SU-DHL-6 (cell line): Measurements from ENCODE around the gene CCDC157.
A peak's percentile ranks its signal among the peaks of the same experiment; 100 is the strongest.

Source experiments
- H2AFZ ChIP-seq: fragments of 200-600 bp; sonication (generic); 2 replicates; pipeline ENCODE4 v1.6.1; 2014; ENCODE audit warnings: low read depth, mild to moderate bottlenecking, moderate library complexity, mixed read lengths, antibody characterized with exemption, low read length; ENCODE audit not compliant: severe bottlenecking
- H3F3A ChIP-seq: fragments of 200-600 bp; shearing (Covaris generic); 2 replicates; pipeline ENCODE4 v1.6.0; 2016; ENCODE audit warnings: antibody characterized with exemption, mild to moderate bottlenecking; ENCODE audit not compliant: insufficient read depth
- H3K27ac ChIP-seq: fragments of 200-600 bp; sonication (generic); 2 replicates; pipeline ENCODE4 v1.5.1; 2016; ENCODE audit warnings: low read depth, mild to moderate bottlenecking, low read length, moderate library complexity, mixed read lengths
- H3K27me3 ChIP-seq: fragments of 200-600 bp; sonication (generic), shearing (Covaris generic); 2 replicates; pipeline ENCODE4 v1.6.0; 2014; ENCODE audit warnings: mild to moderate bottlenecking, low read length
- H3K36me3 ChIP-seq: fragments of 200-600 bp; sonication (generic); 2 replicates; pipeline ENCODE4 v1.6.1; 2014; ENCODE audit warnings: mild to moderate bottlenecking, low read length, mixed read lengths
- H3K4me2 ChIP-seq: fragments of 300-600, 200-600 bp; shearing (Covaris generic), sonication (generic); 2 replicates; pipeline ENCODE4 v1.6.0; 2014; ENCODE audit warnings: low read length, low read depth, mild to moderate bottlenecking; ENCODE audit not compliant: poor library complexity, severe bottlenecking
- H3K4me3 ChIP-seq: fragments of 200-600 bp; sonication (generic); 2 replicates; pipeline ENCODE4 v1.5.1; 2014; ENCODE audit warnings: antibody characterized with exemption, low read length, mild to moderate bottlenecking, mixed read lengths; ENCODE audit not compliant: insufficient read depth, poor library complexity, severe bottlenecking
- H3K79me2 ChIP-seq: fragments of 200-600 bp; sonication (generic); 2 replicates; pipeline ENCODE4 v1.6.1; 2014; ENCODE audit warnings: mild to moderate bottlenecking, low read length, moderate library complexity; ENCODE audit not compliant: insufficient read depth
- H3K9ac ChIP-seq: fragments of 200-600 bp; sonication (generic); 2 replicates; pipeline ENCODE4 v1.7.0; 2014; ENCODE audit warnings: mild to moderate bottlenecking, low read length
- H3K9me2 ChIP-seq: fragments of 200-600 bp; sonication (generic); replicated peaks from 2 replicates; pipeline ENCODE4 v1.6.1; 2014; ENCODE audit warnings: low read length; ENCODE audit not compliant: insufficient read depth
- H3K9me3 ChIP-seq: fragments of 200-600 bp; sonication (generic); 2 replicates; pipeline ENCODE4 v1.6.1; 2014; ENCODE audit warnings: low read length, mixed read lengths; ENCODE audit not compliant: insufficient read depth
- H4K20me1 ChIP-seq: fragments of 200-600 bp; sonication (generic); 2 replicates; pipeline ENCODE4 v1.6.1; 2014; ENCODE audit warnings: low read depth, mild to moderate bottlenecking, antibody characterized with exemption, low read length, moderate library complexity, mixed read lengths
- CTCF ChIP-seq: fragments of 200-600 bp; sonication (generic); IDR thresholded peaks from one replicate; pipeline ENCODE4 v1.5.1; 2017; ENCODE audit warnings: antibody characterized with exemption, mild to moderate bottlenecking, low read length, moderate library complexity; ENCODE audit not compliant: insufficient read depth, poor library complexity, severe bottlenecking
- EZH2phosphoT487 ChIP-seq: fragments of 200-600 bp; sonication (generic), shearing (Covaris generic); conservative IDR thresholded peaks from 2 replicates; pipeline ENCODE4 v1.6.1; 2018; ENCODE audit warnings: mild to moderate bottlenecking, antibody characterized with exemption, low read length, moderate library complexity, mixed read lengths

CCDC157 gene

GRCh38 chr22:30422481-30423300 lies 65.9 kb downstream of the CCDC157 start:
- Histone ChIP-seq H3K9me2 (no peaks in the 10 kb centered on the region), H3K36me3 (no peaks in the 10 kb centered on the region; the same call in 1 of the 2 replicates), H3K79me2 (peaks cover 5% of the 10 kb centered on the region; the same call in 1 of the 2 replicates), H3K4me3 (peak overlapping the region; percentile 76), H3K27me3 (no peaks in the 10 kb centered on the region), H2AFZ (peak overlapping the region; percentile 70), H3K9me3 (no peaks in the 10 kb centered on the region), H3K27ac (no peak overlapping the region), H3F3A (peaks cover 14% of the 10 kb centered on the region), H3K4me2 (peak overlapping the region; percentile 89), H3K9ac (peak overlapping the region; percentile 96), H4K20me1 (no peaks in the 10 kb centered on the region)
- no peak for TF ChIP-seq CTCF
- no peak for TF ChIP-seq EZH2phosphoT487

GRCh38 chr22:30423301-30423958 lies 66.6 kb downstream of the CCDC157 start:
- H3K27ac ChIP-seq, result peak overlapping the region; percentile 70
- peak overlapping the region; percentile 89 for H3K4me2 ChIP-seq
- H3K4me3 ChIP-seq, result peak overlapping the region; percentile 76
- H2AFZ ChIP-seq, result peak overlapping the region; percentile 70
- H4K20me1 ChIP-seq, result no peaks in the 10 kb centered on the region
- H3K79me2 ChIP-seq, result peaks cover 5% of the 10 kb centered on the region; the same call in 1 of the 2 replicates
- no peaks in the 10 kb centered on the region for H3K9me3 ChIP-seq
- no peaks in the 10 kb centered on the region for H3K27me3 ChIP-seq
- no peaks in the 10 kb centered on the region; the same call in 1 of the 2 replicates for H3K36me3 ChIP-seq
- peak overlapping the region; percentile 96 for H3K9ac ChIP-seq
- H3K9me2 ChIP-seq, result no peaks in the 10 kb centered on the region
- no peak for TF ChIP-seq EZH2phosphoT487
- no peak for TF ChIP-seq CTCF
- peaks cover 14% of the 10 kb centered on the region for H3F3A ChIP-seq

- no peak for TF ChIP-seq EZH2phosphoT487
- TF ChIP-seq CTCF, result no peak
- Histone ChIP-seq H3K36me3 (no peaks in the 10 kb centered on the region; the same call in 1 of the 2 replicates), H3K27ac (peak overlapping the region; percentile 70), H3K4me2 (peak overlapping the region; percentile 97), H3K9me2 (no peaks in the 10 kb centered on the region), H3K27me3 (no peaks in the 10 kb centered on the region), H4K20me1 (no peaks in the 10 kb centered on the region), H3K79me2 (peaks cover 5% of the 10 kb centered on the region; the same call in 1 of the 2 replicates), H3K9me3 (no peaks in the 10 kb centered on the region), H2AFZ (peak overlapping the region; percentile 98), H3K4me3 (peak overlapping the region; percentile 79), H3F3A (peaks cover 14% of the 10 kb centered on the region), H3K9ac (peak overlapping the region; percentile 96)
Measured at GRCh38 chr22:30423959-30424533, 67.2 kb downstream of the CCDC157 start.
